Testis (tissue), 3 donors: Measurements from ENCODE around the gene DCUN1D4. TPM values are rescaled to one million over a fixed set of nuclear protein-coding genes. Genes with fewer than 3 reads are reported as not detected.

Experiments
- DNase-seq: peaks from one replicate; pipeline ENCODE4 v3.0.0-alpha.2; 2019
- H3K27ac ChIP-seq, 2 donors: fragments of 200-600 bp; sonication (generic); one replicate each; pipeline ENCODE4 v1.5.1; 2019
- H3K27me3 ChIP-seq: fragments of 200-600 bp; sonication (generic); one replicate; pipeline ENCODE4 v1.5.1; 2019
- H3K36me3 ChIP-seq: fragments of 200-600 bp; sonication (generic); one replicate; pipeline ENCODE4 v1.5.1; 2017; ENCODE audit warnings: low read depth; ENCODE audit errors: missing control alignments
- H3K4me1 ChIP-seq: fragments of 200-600 bp; sonication (generic); one replicate; pipeline ENCODE4 v1.5.1; 2019
- H3K4me3 ChIP-seq, 2 donors: fragments of 200-600 bp; sonication (generic); one replicate each; pipeline ENCODE4 v1.5.1; 2017 to 2019
- H3K9me3 ChIP-seq: fragments of 200-600 bp; sonication (generic); one replicate; pipeline ENCODE4 v1.5.1; 2017
- POLR2A ChIP-seq: fragments of 450-650 bp; IDR thresholded peaks from one replicate; pipeline ENCODE4 v1.6.1; 2017; ENCODE audit warnings: antibody characterized with exemption, mild to moderate bottlenecking, moderate library complexity
- WGBS, 2 donors: methylation state at CpG; one replicate each; pipeline ENCODE4 v1.1.5; 2018; 5-methylcytosine and 5-hydroxymethylcytosine counted together
- intact Hi-C: fragments of 100-400 bp; cut with DNase I; formaldehyde crosslinking; loops from one replicate; pipeline ENCODE4 v1.15.1; 2023; ENCODE audit warnings: low total_unique reads
- polyA plus RNA-seq: library from polyadenylated mRNA; stranded (reverse); fragments of 350-450 nt; fragmentation: Illumina TruSeq; extraction: RNeasy Lipid Tissue Mini Kit (QIAGEN cat#74804); gene quantifications from one replicate; pipeline ENCODE4 v1.2.3, GENCODE V29; 2014; ENCODE audit warnings: low read depth, low replicate concordance; ENCODE audit not compliant: insufficient read depth
- total RNA-seq, 2 donors: library from RNA; depleted of rRNA; stranded (reverse); fragments of >200 nt; gene quantifications; one replicate each; pipeline ENCODE4 v1.2.3, GENCODE V29; 2016
- TF ChIP-seq, protein P1 (sequence below), 3 experiments: fragments of 450-650 bp in 2 of 3; fragments of 200-600 bp in 1 of 3; sonication (generic) in 1 of 3; IDR thresholded peaks; one replicate each; pipeline ENCODE4 v1.5.1; 2016 to 2019; ENCODE audit warnings: antibody characterized with exemption in 3 of 3, mild to moderate bottlenecking in 2 of 3, moderate library complexity in 1 of 3

The DCUN1D4 gene
- total and polyA plus RNA-seq, 3 donors from 2014 or later: 57.7 to 81.9 (median 74.1) TPM

DNA sequence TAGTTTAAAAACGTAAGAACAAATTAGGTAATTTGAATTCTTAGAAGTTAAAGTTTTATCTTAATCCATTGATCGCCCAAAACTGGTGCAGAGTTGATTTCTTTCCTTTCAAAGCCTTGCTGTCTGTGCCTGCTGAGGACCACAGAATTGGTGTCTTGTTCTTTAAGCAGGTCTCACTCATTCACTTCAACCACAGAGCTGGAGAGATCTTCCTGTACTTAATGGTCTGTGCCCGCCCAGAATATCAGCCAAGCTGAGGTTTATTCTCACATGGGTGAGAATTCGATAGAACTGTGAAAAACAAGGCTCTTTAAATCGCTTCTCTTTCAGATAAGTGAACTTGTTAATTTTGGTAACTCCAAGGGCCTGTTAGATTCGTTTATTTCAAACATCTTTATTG, 31.6 kb downstream of the DCUN1D4 start:
- intact Hi-C loops: no loop called here
- no peak for TF ChIP-seq POLR2A
- TF ChIP-seq, protein P1, sequence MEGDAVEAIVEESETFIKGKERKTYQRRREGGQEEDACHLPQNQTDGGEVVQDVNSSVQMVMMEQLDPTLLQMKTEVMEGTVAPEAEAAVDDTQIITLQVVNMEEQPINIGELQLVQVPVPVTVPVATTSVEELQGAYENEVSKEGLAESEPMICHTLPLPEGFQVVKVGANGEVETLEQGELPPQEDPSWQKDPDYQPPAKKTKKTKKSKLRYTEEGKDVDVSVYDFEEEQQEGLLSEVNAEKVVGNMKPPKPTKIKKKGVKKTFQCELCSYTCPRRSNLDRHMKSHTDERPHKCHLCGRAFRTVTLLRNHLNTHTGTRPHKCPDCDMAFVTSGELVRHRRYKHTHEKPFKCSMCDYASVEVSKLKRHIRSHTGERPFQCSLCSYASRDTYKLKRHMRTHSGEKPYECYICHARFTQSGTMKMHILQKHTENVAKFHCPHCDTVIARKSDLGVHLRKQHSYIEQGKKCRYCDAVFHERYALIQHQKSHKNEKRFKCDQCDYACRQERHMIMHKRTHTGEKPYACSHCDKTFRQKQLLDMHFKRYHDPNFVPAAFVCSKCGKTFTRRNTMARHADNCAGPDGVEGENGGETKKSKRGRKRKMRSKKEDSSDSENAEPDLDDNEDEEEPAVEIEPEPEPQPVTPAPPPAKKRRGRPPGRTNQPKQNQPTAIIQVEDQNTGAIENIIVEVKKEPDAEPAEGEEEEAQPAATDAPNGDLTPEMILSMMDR (IDR thresholded peaks at IDR 0.05): no peak
- WGBS, 2 donors: 74 to 80% methylated on average over 6 of the region's 6 CpGs

GRCh38 chr4:51878431-51878830, 35.5 kb downstream of the DCUN1D4 start:
- WGBS, 2 donors: 67 to 72% methylated on average over 2 of the region's 2 CpGs
- Histone ChIP-seq H3K9me3 (no peaks in the 10 kb centered on the region), H3K4me3 (no peak overlapping the region), H3K27ac (no peak overlapping the region), H3K4me1 (peaks cover 5% of the 10 kb centered on the region), H3K36me3 (no peaks in the 10 kb centered on the region), H3K27me3 (no peaks in the 10 kb centered on the region)
- no peak for TF ChIP-seq POLR2A
- TF ChIP-seq, protein P1 (IDR thresholded peaks at IDR 0.05): no peak
- intact Hi-C loops: no loop called here
- DNase-seq: no peak

More for the DNA sequence above, 31.6 kb downstream of the DCUN1D4 start:
- H3K4me3 ChIP-seq: no peak overlapping the region
- H3K27me3 ChIP-seq: no peaks in the 10 kb centered on the region
- H3K27ac ChIP-seq: no peak overlapping the region
- H3K9me3 ChIP-seq: no peaks in the 10 kb centered on the region
- DNase-seq: no peak
- no peaks in the 10 kb centered on the region for H3K4me1 ChIP-seq
- H3K36me3 ChIP-seq: no peaks in the 10 kb centered on the region

- no peak overlapping the region for H3K4me3 ChIP-seq
- H3K27me3 ChIP-seq: no peaks in the 10 kb centered on the region
- H3K9me3 ChIP-seq: no peaks in the 10 kb centered on the region
- 90 to 91% methylated on average over 9 of the region's 9 CpGs for WGBS, 2 donors
- TF ChIP-seq POLR2A: no peak
- TF ChIP-seq, protein P1 (IDR thresholded peaks at IDR 0.05): no peak
- DNase-seq: no peak
- no peak overlapping the region for H3K27ac ChIP-seq
- intact Hi-C loops: no loop called here
- peaks cover 5% of the 10 kb centered on the region for H3K4me1 ChIP-seq
- no peaks in the 10 kb centered on the region for H3K36me3 ChIP-seq
These were observed 37.3 kb downstream of the DCUN1D4 start for GRCh38 chr4:51880016-51880915.

GRCh38 chr4:51884055-51884454, 41.1 kb downstream of the DCUN1D4 start:
- WGBS, 2 donors: 52 to 62% methylated on average over 2 of the region's 2 CpGs
- Histone ChIP-seq H3K36me3 (no peaks in the 10 kb centered on the region), H3K9me3 (no peaks in the 10 kb centered on the region), H3K27me3 (no peaks in the 10 kb centered on the region), H3K27ac (peak overlapping the region; percentile 32 to 61), H3K4me1 (peaks cover 8% of the 10 kb centered on the region), H3K4me3 (no peak overlapping the region)
- no peak for DNase-seq
- intact Hi-C loops: no loop called here
- TF ChIP-seq, protein P1 (IDR thresholded peaks at IDR 0.05): no peak
- no peak for TF ChIP-seq POLR2A
